Thoracic aorta (tissue), 2 donors: ENCODE data around the gene UPF1. TPM values are rescaled to one million over a fixed set of nuclear protein-coding genes. Genes with fewer than 3 reads are reported as not detected.
"Not testable (repeated sequence)": the region's sequence is repeated elsewhere in the genome, so short reads cannot be mapped to it uniquely, and the experiment has no call there.

Experiments used
- ATAC-seq: fragments of 150-250 bp; one replicate; pipeline ENCODE4 v1.8.0; 2017; ENCODE audit warnings: low read depth; ENCODE audit not compliant: insufficient number of reproducible peaks, low FRiP score
- DNase-seq: peaks from one replicate; pipeline ENCODE4 v3.0.0-alpha.2; 2020; ENCODE audit warnings: low spot score
- H3K27ac ChIP-seq, 2 donors: fragments of 200-600 bp; sonication (generic); 1 replicate in 1 of 2; 2 replicates in 1 of 2; pipeline ENCODE4 v1.5.1; 2016; ENCODE audit warnings: mild to moderate bottlenecking in 2 of 2, moderate library complexity in 2 of 2
- H3K27me3 ChIP-seq: fragments of 200-600 bp; sonication (generic); replicated peaks from 2 replicates; pipeline ENCODE4 v1.6.0; 2016; ENCODE audit warnings: mild to moderate bottlenecking; ENCODE audit not compliant: insufficient read depth
- H3K36me3 ChIP-seq: fragments of 200-600 bp; sonication (generic); one replicate; pipeline ENCODE4 v1.5.1; 2016
- H3K4me1 ChIP-seq, 2 donors: fragments of 200-600 bp; sonication (generic); 1 replicate in 1 of 2; 2 replicates in 1 of 2; pipeline versions ENCODE4 v1.5.1 to v1.6.0; 2016; ENCODE audit warnings: low read depth in 2 of 2, mild to moderate bottlenecking in 1 of 2; ENCODE audit not compliant: control insufficient read depth in 1 of 2
- H3K4me3 ChIP-seq: fragments of 200-600 bp; sonication (generic); 2 replicates; pipeline ENCODE4 v1.5.1; 2016; ENCODE audit warnings: mild to moderate bottlenecking
- H3K9me3 ChIP-seq: fragments of 200-600 bp; sonication (generic); 2 replicates; pipeline ENCODE4 v1.5.1; 2016
- total RNA-seq, 2 donors: library from RNA; depleted of rRNA; stranded (reverse); fragments of >200 nt; gene quantifications; one replicate each; pipeline versions ENCODE4 v1.1.0 to v1.2.3, GENCODE V29; 2016
- TF ChIP-seq, protein P1 (sequence below): fragments of 200-600 bp; sonication (generic); IDR thresholded peaks from one replicate; pipeline ENCODE4 v1.5.1; 2019; ENCODE audit warnings: antibody characterized with exemption

UPF1 gene
- total RNA-seq, 2 donors from 2014 or later: 56.5 to 95.2 TPM

DNA sequence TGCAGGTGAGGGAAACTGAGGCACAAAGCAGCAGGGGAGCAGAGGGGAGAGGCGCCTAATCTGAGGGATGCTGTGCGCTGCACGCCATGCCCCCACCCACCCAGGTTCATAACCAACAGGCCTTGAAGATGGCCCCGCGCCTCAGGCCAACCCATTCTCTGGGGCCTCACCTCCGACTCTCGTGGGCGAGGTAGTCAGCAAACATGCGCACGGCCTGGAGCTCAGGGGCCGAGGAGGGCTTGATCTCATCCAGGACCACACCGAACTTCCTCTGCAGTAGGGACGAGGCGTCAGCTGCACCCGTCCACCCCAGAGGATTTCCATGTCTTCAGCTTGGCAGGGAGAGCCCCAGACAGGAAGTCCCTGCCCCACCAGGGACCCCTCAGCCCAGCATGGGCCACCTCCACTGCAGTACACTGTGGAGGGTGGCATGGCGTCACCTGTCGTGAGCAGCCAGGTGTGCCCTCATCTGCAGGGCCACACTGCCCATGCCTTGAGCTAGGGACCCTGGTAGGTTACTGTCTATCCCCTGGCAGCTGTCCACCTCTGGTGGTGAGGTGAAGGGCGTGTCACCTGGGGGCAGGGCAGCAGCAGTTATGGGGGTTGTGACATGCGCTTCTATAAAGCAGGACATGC is 79.2 kb downstream of the UPF1 start:
- Histone ChIP-seq H3K9me3 (no peaks in the 10 kb centered on the region), H3K36me3 (peaks cover 48% of the 10 kb centered on the region), H3K4me3 (no peak overlapping the region), H3K27ac (no peak overlapping the region), H3K4me1 (no peaks in the 10 kb centered on the region), H3K27me3 (no peaks in the 10 kb centered on the region)
- ATAC-seq (no peak), DNase-seq (no peak)
- TF ChIP-seq, protein P1, sequence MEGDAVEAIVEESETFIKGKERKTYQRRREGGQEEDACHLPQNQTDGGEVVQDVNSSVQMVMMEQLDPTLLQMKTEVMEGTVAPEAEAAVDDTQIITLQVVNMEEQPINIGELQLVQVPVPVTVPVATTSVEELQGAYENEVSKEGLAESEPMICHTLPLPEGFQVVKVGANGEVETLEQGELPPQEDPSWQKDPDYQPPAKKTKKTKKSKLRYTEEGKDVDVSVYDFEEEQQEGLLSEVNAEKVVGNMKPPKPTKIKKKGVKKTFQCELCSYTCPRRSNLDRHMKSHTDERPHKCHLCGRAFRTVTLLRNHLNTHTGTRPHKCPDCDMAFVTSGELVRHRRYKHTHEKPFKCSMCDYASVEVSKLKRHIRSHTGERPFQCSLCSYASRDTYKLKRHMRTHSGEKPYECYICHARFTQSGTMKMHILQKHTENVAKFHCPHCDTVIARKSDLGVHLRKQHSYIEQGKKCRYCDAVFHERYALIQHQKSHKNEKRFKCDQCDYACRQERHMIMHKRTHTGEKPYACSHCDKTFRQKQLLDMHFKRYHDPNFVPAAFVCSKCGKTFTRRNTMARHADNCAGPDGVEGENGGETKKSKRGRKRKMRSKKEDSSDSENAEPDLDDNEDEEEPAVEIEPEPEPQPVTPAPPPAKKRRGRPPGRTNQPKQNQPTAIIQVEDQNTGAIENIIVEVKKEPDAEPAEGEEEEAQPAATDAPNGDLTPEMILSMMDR: no peak

DNA sequence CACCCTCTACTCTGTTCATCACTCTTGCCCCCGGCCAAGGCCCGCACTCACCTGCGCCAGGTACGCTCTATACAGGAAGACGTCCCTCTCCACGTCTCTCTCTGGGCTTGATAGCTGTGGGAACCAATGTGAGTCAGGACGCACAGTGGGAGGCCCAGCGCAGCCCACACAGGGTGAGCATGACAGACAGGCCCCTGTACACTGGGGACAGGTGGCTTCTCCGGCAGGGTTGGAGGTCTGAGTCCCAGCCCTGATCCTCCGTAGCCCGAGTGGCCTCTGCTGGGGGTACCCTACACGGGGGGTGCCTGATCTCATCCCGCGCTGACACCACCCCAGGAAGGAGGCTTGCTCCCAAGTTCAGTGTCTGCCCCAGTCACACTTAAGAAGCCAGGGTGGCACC is 81.2 kb downstream of the UPF1 start:
- Histone ChIP-seq H3K27me3 (no peaks in the 10 kb centered on the region), H3K4me3 (no peak overlapping the region), H3K9me3 (no peaks in the 10 kb centered on the region), H3K4me1 (peaks cover 4 to 10% of the 10 kb centered on the region in 2 donors), H3K27ac (no peak overlapping the region), H3K36me3 (peaks cover 31% of the 10 kb centered on the region)
- DNase-seq (no peak), ATAC-seq (no peak)
- TF ChIP-seq, protein P1: no peak

GRCh38 chr19:18913466-18913865 is 81.7 kb downstream of the UPF1 start:
- no peak for ATAC-seq
- Histone ChIP-seq H3K27ac (no peak overlapping the region), H3K36me3 (peaks cover 28% of the 10 kb centered on the region), H3K27me3 (no peaks in the 10 kb centered on the region), H3K4me3 (no peak overlapping the region), H3K4me1 (peaks cover 7 to 16% of the 10 kb centered on the region in 2 donors), H3K9me3 (no peaks in the 10 kb centered on the region)
- DNase-seq: no peak
- TF ChIP-seq, protein P1: no peak

- no peak overlapping the region for H3K27ac ChIP-seq
- H3K9me3 ChIP-seq: no peaks in the 10 kb centered on the region
- no peak overlapping the region for H3K4me3 ChIP-seq
- TF ChIP-seq, protein P1: no peak
- peaks cover 16 to 28% of the 10 kb centered on the region in 2 donors for H3K4me1 ChIP-seq
- no peaks in the 10 kb centered on the region for H3K27me3 ChIP-seq
- no peak for ATAC-seq
- H3K36me3 ChIP-seq: peaks cover 25% of the 10 kb centered on the region
- no peak for DNase-seq
Measured at GRCh38 chr19:18915639-18916038, 83.9 kb downstream of the UPF1 start.

- H3K9me3 ChIP-seq, H3K27me3 ChIP-seq, ATAC-seq, H3K4me3 ChIP-seq, DNase-seq, H3K27ac ChIP-seq: not testable (repeated sequence)
- Histone ChIP-seq H3K4me1 (peaks cover 17 to 34% of the 10 kb centered on the region in 2 donors), H3K36me3 (peaks cover 20% of the 10 kb centered on the region)
Measured at GRCh38 chr19:18917593-18917992, 85.8 kb downstream of the UPF1 start.

Other genes starting within 250 kb of the UPF1 start
- gene REX1BD, start 243.2 kb upstream of the UPF1 start, total RNA-seq: 10 to 100 TPM; 36.3 to 66.6 TPM
- gene CRLF1, start 225.2 kb upstream of the UPF1 start, total RNA-seq: 1,000 to 10,000 TPM in 1 of 2 donors, 10 to 100 TPM in 1; 85.9 to 1,063 TPM
- gene TMEM59L, start 219.1 kb upstream of the UPF1 start, total RNA-seq: 1 to 10 TPM; 3.2 to 6.5 TPM
- gene KLHL26, start 194.9 kb upstream of the UPF1 start, total RNA-seq: 10 to 100 TPM; 11.2 to 24.5 TPM
- 10 to 100 TPM in 1 of 2 donors, 1 to 10 TPM in 1; 8.7 to 11.2 TPM for gene CRTC1, start 148.3 kb upstream of the UPF1 start, total RNA-seq
- gene COMP, start 40.7 kb upstream of the UPF1 start, total RNA-seq: 10 to 100 TPM; 16.9 to 29.8 TPM
- 1 to 10 TPM; 1.1 to 1.7 TPM for gene CERS1, start 64.2 kb downstream of the UPF1 start, total RNA-seq
- gene COPE, start 87.4 kb downstream of the UPF1 start, total RNA-seq: 100 to 1,000 TPM; 134 to 266 TPM
- gene DDX49, start 87.8 kb downstream of the UPF1 start, total RNA-seq: 10 to 100 TPM; 34.5 to 41.7 TPM
- gene HOMER3, start 109.3 kb downstream of the UPF1 start, total RNA-seq: 100 to 1,000 TPM in 1 of 2 donors, 10 to 100 TPM in 1; 40.6 to 100 TPM
- gene SUGP2, start 201.6 kb downstream of the UPF1 start, total RNA-seq: 10 to 100 TPM; 42.6 to 57.5 TPM
- 10 to 100 TPM; 21.0 to 38.6 TPM for gene ARMC6, start 201.6 kb downstream of the UPF1 start, total RNA-seq
- gene SLC25A42, start 232.0 kb downstream of the UPF1 start, total RNA-seq: 10 to 100 TPM in 1 of 2 donors, 1 to 10 TPM in 1; 8.3 to 14.4 TPM